Stimulated activated CD4-positive, alpha-beta T cell treated with anti-CD3 and anti-CD28 coated beads, Interleukin-15, amount 100 ng/mL, for 24 hours (primary cell): ENCODE results near the gene SEZ6L.

Experiments used
- DNase-seq: peaks from one replicate; pipeline ENCODE4 v3.0.0-alpha.2; 2020

Gene SEZ6L

DNA sequence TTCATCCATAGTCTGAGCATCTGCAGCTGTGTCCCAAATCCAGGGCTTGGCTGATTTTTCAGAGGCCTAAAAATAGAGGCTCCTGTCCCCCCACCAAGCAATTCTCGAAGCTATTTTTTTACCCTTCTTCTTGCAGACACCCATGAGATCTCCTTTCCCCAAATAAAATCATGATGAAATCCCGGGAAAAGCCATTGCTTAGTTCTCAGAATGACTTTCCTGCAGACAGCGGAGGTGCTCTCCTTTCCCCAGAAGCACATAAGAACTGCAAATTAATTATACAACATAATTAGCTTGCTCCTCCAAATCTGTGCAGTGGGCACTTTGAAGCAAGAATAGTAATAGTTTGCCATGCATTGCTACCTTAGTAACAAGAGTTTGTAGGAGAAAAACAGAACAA is 176.2 kb downstream of the SEZ6L start:
- DNase-seq: no peak

DNA sequence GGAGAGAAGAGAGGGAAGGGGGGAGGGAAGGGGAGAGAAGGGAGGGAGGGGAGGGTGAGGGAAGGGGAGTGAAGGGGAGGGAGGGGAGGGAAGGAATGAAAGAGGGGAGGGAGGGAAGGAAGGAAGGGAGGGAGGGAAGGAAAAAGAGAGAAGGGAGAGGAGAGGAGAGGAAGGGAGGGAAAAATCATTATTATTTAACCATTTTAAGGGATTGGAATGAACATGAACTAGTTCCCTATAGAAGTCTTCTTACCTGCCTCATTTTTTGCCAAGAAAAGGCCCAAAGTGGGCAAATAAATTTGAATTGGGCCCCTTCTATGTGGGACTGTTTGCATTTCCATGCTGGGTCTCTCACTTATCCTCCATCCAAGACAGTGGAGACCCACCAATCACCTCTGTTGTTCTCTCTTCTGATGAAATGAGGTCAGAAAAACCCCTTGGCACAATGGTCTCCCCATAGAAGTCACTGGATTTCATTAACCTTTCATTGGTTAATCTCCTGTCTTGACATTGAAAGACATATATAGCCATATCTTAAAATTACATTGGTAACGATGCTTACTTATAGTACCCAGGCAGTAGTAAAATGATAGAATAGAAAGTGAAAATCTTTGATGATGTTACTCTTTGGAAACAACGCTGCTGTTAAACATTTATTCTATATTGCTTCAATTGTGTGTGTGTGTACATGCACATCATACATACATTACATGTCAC is 179.7 kb downstream of the SEZ6L start:
- no peak for DNase-seq

DNA sequence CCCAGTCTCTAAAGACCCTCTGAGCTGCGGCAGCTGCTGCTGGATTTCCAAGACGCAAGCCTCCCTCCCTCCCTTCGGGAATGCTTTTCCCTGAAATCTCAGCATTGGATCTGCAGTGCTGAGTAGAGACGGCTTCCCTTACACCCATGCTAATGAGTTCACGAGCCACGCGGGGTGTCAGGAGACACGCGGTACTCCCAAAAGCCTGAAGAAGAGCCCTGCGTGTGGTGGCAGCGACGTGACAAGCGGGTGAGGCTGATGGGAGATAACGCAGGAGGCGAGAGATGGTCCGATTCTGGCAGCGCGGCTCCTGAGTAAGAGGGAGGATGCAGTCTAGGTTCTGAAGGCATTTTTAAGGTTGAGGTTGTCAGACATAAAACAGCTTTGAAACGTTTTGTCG is 185.4 kb downstream of the SEZ6L start:
- no peak for DNase-seq

DNA sequence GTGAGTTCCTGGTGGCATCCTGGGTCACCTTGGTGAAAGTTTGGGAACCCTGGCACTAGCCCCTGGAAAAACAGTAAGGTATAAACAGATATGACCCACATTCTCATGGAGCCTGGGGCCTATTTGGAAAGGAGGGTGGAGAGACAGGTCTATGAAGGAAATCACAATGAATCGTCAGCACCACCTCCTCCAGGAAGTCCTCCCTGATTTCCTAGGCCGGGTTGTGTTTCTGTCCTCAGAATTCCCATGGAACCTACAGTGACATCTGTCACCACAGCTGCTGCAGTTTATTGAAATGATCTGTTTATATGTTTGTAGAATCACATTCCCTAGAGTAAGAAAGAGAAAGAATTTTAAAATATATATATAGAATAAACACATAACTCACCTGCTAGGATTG is 188.0 kb downstream of the SEZ6L start:
- no peak for DNase-seq

DNA sequence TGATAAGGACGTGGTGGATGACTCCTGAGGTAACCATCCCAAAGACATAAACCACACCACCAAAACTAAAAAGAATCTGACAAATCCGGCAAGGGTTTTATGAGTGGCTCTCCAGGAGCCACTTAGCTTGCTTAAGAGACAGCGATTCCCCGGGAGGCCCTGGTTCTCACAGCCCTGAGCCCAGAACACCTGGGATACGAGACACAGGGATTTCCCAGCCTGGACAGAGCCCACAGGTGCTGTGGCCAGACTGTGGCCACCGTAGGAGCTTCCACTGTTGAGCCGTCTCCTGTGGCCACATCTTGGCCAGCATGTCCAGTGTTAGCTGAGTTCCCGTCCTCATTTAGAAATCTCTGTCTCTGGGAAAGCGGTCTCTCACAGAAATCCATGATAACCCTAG is 188.6 kb downstream of the SEZ6L start:
- DNase-seq: no peak

- no peak for DNase-seq
Measured at GRCh38 chr22:26359156-26359555, 189.9 kb downstream of the SEZ6L start.

GRCh38 chr22:26360169-26360885 is 191.1 kb downstream of the SEZ6L start:
- DNase-seq: peak; percentile 72

DNA sequence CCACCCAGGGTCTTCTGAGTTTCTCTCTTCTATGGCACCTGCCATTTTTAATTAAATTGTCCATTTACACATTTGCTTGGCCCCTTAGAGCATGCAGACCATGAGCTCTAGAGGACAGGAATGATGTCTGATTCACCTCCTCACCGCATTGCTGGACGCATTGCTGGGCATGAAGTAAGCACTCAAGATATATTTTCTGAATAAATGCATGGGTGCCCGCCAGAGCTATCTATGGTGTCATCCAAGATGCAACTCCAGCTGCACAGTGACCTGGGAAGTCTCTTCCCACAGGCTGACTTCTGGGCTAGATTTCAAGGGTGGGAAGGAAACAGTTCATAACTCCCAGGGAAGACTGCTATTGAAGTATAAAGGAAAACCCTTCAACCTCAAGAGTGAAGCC is 193.2 kb downstream of the SEZ6L start:
- DNase-seq: no peak

DNA sequence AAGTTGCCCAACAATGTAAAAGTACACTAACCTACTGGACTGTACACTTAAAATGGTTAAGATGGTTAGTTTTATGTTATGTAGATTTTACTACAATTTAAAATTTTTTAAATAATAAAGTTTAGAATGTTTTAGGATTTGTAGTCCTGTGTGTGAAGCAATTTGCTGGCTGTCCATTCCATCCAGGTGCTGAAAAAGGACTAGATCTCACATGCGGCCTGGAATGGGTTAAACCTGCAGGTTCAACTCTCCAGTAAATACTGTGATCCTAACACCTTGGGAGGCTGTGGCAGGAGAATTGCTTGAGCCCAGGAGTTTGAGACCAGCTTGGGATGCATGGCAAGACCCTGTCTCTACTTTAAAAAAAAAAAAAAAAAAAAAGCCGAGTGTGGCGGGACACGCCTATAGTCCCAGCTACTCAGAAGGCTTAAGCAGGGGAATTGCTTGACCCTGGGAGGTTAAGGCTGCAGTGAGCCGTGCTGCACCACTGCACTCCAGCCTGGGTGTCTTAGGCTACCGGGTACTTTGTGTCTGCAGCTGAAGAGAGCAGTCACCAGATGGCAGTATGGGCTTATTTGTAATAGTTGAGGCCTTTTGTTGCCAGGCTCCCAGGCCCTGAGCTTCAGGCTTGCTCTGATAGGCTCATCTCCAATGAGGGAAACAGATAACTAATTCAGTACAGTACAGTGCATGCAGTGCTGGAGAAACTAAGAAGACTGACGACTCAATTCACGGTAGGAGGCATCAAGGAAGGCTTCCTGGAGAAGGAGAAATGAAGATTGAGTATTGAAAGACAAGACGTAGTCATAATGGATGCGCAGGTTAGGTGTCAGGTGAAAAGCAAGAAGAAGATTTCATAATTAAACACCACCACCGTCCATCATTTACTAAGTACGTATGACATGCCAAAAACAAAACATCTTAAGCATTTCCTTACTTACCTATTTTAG is 195.1 kb downstream of the SEZ6L start:
- DNase-seq: peak; percentile 56

GRCh38 chr22:26367402-26368245 is 198.4 kb downstream of the SEZ6L start:
- peak; percentile 75 for DNase-seq

DNA sequence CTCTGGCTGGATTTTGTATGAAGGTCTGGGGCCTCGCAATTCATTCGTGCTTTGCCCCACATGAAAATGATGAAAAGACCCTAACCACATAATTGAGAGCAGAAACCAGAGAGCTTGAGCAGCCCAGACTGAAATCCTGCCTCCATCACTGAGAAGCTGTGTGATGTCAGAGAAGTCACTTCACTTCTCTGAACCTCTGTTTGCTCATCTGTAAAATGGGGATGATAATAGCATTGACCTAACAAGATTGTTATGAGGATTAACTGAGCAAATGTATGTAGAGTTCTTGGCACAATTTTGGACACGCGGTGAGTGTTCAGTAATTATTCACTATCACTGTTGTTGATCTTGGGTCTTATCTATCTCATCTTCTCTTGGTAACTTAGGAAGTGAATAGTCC is 203.6 kb downstream of the SEZ6L start:
- no peak for DNase-seq

GRCh38 chr22:26374391-26375026 is 205.2 kb downstream of the SEZ6L start:
- DNase-seq: no peak

- DNase-seq: no peak
Measured at GRCh38 chr22:26377170-26377830, 208.0 kb downstream of the SEZ6L start.

GRCh38 chr22:26380072-26380830 is 211.0 kb downstream of the SEZ6L start:
- DNase-seq: no peak

- DNase-seq: no peak
Measured at GRCh38 chr22:26382782-26383181, 213.5 kb downstream of the SEZ6L start.

DNA sequence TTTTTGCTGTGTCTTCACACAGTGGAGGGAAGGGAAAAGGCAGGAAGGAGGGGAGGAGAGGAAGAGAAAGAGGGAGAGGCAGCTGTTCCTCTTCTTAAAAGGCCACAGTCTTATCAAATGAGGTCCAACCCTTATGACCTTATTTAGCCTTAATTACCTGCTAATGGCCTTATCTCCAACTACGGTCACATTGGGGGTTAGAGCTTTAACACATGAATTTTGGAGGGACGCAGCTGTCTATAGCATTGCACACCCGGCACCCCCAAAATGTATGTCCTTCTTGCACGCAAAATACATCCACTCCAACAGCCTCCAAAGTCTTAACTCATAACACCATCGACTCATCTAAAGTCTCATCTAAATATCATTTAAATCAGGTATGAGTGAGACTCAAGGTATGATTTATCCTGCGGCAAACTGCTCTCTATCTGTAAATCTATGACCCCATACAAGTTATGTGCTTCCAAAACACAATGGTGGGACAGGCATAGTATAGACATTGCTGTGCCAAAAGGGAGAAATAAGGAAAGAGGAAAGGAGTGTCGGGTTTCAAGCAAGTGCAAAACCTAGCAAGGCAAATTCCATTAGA is 214.8 kb downstream of the SEZ6L start:
- no peak for DNase-seq

DNA sequence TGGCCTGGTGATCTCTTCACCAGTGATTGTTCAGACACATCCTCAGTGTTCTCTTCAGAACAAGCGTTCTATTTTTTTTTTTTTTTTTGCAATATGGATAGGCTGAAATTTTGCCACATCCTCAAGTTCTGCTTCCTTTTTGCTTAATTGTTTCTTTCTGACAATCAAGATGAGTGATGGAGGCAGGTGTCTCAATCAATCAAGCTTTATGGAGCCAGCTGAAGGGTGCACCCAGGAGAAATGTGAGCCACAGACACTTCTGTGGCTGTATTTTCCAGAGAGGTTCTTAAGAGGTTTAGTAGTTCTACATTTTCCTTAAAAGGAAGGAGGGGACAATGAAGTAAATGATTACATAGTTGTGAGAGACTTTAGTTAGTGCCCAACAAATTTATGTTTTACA is 215.9 kb downstream of the SEZ6L start:
- no peak for DNase-seq

- DNase-seq: no peak
Measured at GRCh38 chr22:26389125-26389524, 219.9 kb downstream of the SEZ6L start.

GRCh38 chr22:26391091-26391490 is 221.8 kb downstream of the SEZ6L start:
- DNase-seq: no peak

DNA sequence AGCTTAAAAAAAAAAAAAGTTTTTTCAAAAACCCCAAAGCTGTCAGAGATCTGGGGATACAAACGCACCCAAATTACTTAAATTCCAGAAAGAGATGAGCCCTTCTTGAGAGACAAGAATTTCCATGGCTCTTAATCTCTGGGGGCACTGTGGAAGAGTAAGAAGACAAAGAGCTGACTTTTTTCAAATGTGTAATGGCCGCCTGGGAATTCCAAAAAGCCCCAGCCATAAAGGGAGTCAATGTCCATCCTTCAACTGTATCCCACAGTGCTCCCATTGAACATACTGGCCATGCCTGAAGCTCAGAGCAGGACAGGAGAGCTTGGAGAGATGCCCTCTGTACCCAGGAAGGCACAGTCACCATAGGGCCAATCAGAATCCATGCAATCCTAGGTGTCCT is 222.4 kb downstream of the SEZ6L start:
- DNase-seq: no peak
